KMS-11 (cell line): ENCODE data around the gene CSH1.

Experiments used
- H2AFZ ChIP-seq: fragments of 200-600 bp; sonication (generic); 2 replicates; pipeline ENCODE4 v1.6.1; 2016; ENCODE audit warnings: antibody characterized with exemption, mixed run types, low read depth
- H3K27ac ChIP-seq: fragments of 200-600 bp; sonication (generic); 2 replicates; pipeline ENCODE4 v1.6.1; 2016; ENCODE audit warnings: mild to moderate bottlenecking, mixed run types
- H3K27me3 ChIP-seq: fragments of 200-600 bp; sonication (generic); 2 replicates; pipeline ENCODE4 v1.6.1; 2017; ENCODE audit warnings: mild to moderate bottlenecking, low read depth, mixed run types, moderate library complexity; ENCODE audit not compliant: insufficient read depth
- H3K36me3 ChIP-seq: fragments of 200-600 bp; sonication (generic); 2 replicates; pipeline ENCODE4 v1.6.1; 2017; ENCODE audit warnings: mild to moderate bottlenecking, mixed run types; ENCODE audit not compliant: insufficient read depth
- H3K4me1 ChIP-seq: fragments of 200-600 bp; sonication (generic); 2 replicates; pipeline ENCODE4 v1.6.1; 2016; ENCODE audit warnings: mild to moderate bottlenecking, low read depth, mixed run types; ENCODE audit not compliant: poor library complexity, severe bottlenecking
- H3K4me2 ChIP-seq: fragments of 200-600 bp; sonication (generic); 2 replicates; pipeline ENCODE4 v1.7.0; 2016; ENCODE audit warnings: mild to moderate bottlenecking, mixed run types
- H3K4me3 ChIP-seq: fragments of 200-600 bp; sonication (generic); IDR thresholded peaks from 2 replicates; pipeline ENCODE4 v1.6.1; 2017; ENCODE audit warnings: low read depth, low read length, mixed read lengths; ENCODE audit not compliant: insufficient read depth
- H3K79me2 ChIP-seq: fragments of 200-600 bp; sonication (generic); 2 replicates; pipeline ENCODE4 v1.6.1; 2016; ENCODE audit warnings: low read depth, mixed run types; ENCODE audit not compliant: insufficient read depth
- H3K9ac ChIP-seq: fragments of 200-600 bp; sonication (generic); 2 replicates; pipeline ENCODE4 v1.6.1; 2016; ENCODE audit warnings: mild to moderate bottlenecking, mixed run types
- H4K20me1 ChIP-seq: fragments of 200-600 bp; sonication (generic); 2 replicates; pipeline ENCODE4 v1.6.1; 2016; ENCODE audit warnings: mild to moderate bottlenecking, mixed run types; ENCODE audit not compliant: insufficient read depth
- TF ChIP-seq, protein P1 (sequence below): fragments of 200-600 bp; sonication (generic); conservative IDR thresholded peaks from 2 replicates; pipeline ENCODE4 v1.6.1; 2017; ENCODE audit warnings: low read depth, mild to moderate bottlenecking, antibody characterized with exemption, low read length, moderate library complexity, mixed read lengths

Gene CSH1

DNA sequence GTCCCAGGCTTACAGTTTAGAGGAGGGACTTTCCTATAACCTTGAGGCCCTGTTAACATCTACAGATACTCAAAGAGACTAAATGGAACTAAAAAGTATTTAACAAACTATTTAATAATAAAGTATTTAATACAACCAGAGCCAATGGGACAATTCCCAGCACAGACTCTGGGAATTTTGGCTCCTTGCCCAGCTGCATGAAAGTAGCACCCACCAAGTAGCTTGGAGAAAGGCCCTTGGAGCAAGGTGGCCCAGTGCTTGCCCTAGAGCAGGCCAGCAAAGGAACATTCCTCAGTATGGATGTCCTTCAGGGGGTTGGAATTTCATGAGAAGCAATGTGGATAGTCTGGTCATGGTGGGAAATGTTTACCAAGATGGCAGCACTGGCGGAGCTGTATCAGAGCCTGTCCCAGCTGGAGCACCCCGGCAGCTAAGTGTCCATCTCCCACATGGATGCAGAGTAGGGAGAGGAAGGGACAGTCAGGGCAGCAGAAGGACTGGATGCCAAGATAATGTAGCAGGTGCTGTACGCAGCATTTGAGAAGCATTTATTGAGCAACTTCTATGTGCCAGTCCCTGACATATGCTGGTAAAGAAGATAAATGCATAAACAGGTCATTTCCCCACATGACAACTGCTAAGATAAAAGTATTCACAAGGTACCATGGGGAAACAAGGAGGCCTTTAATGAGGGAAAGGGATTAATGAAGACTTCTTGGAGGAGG lies 48.7 kb downstream of the CSH1 start:
- H2AFZ ChIP-seq = peak overlapping the region; percentile 61; the same call in 1 of the 2 replicates
- peaks cover 18% of the 10 kb centered on the region for H3K4me1 ChIP-seq
- H3K9ac ChIP-seq = no peak overlapping the region
- TF ChIP-seq, protein P1, sequence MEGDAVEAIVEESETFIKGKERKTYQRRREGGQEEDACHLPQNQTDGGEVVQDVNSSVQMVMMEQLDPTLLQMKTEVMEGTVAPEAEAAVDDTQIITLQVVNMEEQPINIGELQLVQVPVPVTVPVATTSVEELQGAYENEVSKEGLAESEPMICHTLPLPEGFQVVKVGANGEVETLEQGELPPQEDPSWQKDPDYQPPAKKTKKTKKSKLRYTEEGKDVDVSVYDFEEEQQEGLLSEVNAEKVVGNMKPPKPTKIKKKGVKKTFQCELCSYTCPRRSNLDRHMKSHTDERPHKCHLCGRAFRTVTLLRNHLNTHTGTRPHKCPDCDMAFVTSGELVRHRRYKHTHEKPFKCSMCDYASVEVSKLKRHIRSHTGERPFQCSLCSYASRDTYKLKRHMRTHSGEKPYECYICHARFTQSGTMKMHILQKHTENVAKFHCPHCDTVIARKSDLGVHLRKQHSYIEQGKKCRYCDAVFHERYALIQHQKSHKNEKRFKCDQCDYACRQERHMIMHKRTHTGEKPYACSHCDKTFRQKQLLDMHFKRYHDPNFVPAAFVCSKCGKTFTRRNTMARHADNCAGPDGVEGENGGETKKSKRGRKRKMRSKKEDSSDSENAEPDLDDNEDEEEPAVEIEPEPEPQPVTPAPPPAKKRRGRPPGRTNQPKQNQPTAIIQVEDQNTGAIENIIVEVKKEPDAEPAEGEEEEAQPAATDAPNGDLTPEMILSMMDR = no peak
- H3K4me3 ChIP-seq = no peak overlapping the region
- no peak overlapping the region for H3K4me2 ChIP-seq
- H3K36me3 ChIP-seq = no peaks in the 10 kb centered on the region
- H4K20me1 ChIP-seq = no peaks in the 10 kb centered on the region
- H3K27me3 ChIP-seq = no peaks in the 10 kb centered on the region
- no peaks in the 10 kb centered on the region for H3K79me2 ChIP-seq
- H3K27ac ChIP-seq = no peak overlapping the region

DNA sequence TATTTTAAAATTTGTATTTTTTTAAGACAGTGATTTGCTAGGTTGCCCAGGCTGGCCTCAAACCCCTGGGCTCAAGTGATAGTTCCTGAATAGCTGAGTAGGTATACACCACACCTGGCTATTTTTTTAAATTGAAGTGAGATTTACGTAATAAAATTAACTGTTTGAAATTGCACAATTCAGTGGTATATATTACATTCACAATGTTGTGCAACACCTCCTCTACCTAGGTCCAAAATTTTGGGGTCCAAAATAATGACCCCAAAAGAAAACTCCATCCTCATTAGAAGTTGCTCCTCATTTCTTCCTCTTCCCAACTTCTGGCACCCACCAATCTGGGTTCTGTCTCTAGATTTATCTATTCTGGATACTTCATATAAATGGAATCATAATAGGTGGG lies 50.9 kb downstream of the CSH1 start:
- Histone ChIP-seq H3K4me2 (no peak overlapping the region), H3K27ac (no peak overlapping the region), H3K79me2 (peaks cover 17% of the 10 kb centered on the region), H3K4me1 (peaks cover 25% of the 10 kb centered on the region), H3K36me3 (no peaks in the 10 kb centered on the region), H3K9ac (no peak overlapping the region), H2AFZ (no peak overlapping the region), H3K27me3 (no peaks in the 10 kb centered on the region), H4K20me1 (no peaks in the 10 kb centered on the region), H3K4me3 (no peak overlapping the region)
- TF ChIP-seq, protein P1 = no peak
